GM21381 (cell line): ENCODE measurements around the gene MACROH2A1.
A peak's percentile ranks its signal among the peaks of the same experiment; 100 is the strongest.

ENCODE experiments used
- ATAC-seq: cut with Tn5 transposase; IDR thresholded peaks from one replicate; pipeline ENCODE4 v1.9.1; 2021; ENCODE audit warnings: mild to moderate bottlenecking, moderate library complexity; ENCODE audit not compliant: unreplicated experiment

MACROH2A1 gene

GRCh38 chr5:135436951-135437418 lies 38.0 kb upstream of the MACROH2A1 start:
- ATAC-seq, result no peak

- no peak for ATAC-seq
Measured at GRCh38 chr5:135435467-135436330, 36.7 kb upstream of the MACROH2A1 start.

GRCh38 chr5:135434591-135435466 lies 35.8 kb upstream of the MACROH2A1 start:
- ATAC-seq, result no peak

GRCh38 chr5:135433681-135434426 lies 34.8 kb upstream of the MACROH2A1 start:
- ATAC-seq, result no peak

- no peak for ATAC-seq
Measured at GRCh38 chr5:135432113-135432512, 33.1 kb upstream of the MACROH2A1 start.

GRCh38 chr5:135430135-135430437 lies 31.1 kb upstream of the MACROH2A1 start:
- no peak for ATAC-seq

- ATAC-seq, result no peak
Measured at GRCh38 chr5:135429301-135430134, 30.5 kb upstream of the MACROH2A1 start.

- ATAC-seq, result no peak
Measured at GRCh38 chr5:135428586-135428985, 29.6 kb upstream of the MACROH2A1 start.

GRCh38 chr5:135426102-135427082 lies 27.4 kb upstream of the MACROH2A1 start:
- ATAC-seq, result peak; percentile 77

GRCh38 chr5:135425641-135426040 lies 26.6 kb upstream of the MACROH2A1 start:
- ATAC-seq, result no peak

- ATAC-seq, result no peak
Measured at GRCh38 chr5:135423846-135424168, 24.8 kb upstream of the MACROH2A1 start.

GRCh38 chr5:135423146-135423845 lies 24.3 kb upstream of the MACROH2A1 start:
- no peak for ATAC-seq

- no peak for ATAC-seq
Measured at GRCh38 chr5:135422419-135422818, 23.4 kb upstream of the MACROH2A1 start.

- no peak for ATAC-seq
Measured at GRCh38 chr5:135417083-135417482, 18.1 kb upstream of the MACROH2A1 start.

- no peak for ATAC-seq
Measured at GRCh38 chr5:135405082-135405481, 6.1 kb upstream of the MACROH2A1 start.

GRCh38 chr5:135402031-135402430 lies 3.0 kb upstream of the MACROH2A1 start:
- ATAC-seq, result no peak

- no peak for ATAC-seq
Measured at GRCh38 chr5:135400866-135401265, 1.8 kb upstream of the MACROH2A1 start.

- ATAC-seq, result no peak
Measured at GRCh38 chr5:135399794-135400542, 937 bp upstream of the MACROH2A1 start.
